ENCODE data around the gene SMURF1. TPM values are rescaled to one million over a fixed set of nuclear protein-coding genes. Genes with fewer than 3 reads are reported as not detected.

The SMURF1 gene
- total RNA-seq, 1 donor from 2014 or later = 22.1 TPM

- no peak for DNase-seq (ENCODE audit: extremely low spot score, unreplicated experiment)
- Mint-ChIP-seq H3K27me3 (no peaks in the 10 kb centered on the region), H3K4me3 (no peak overlapping the region), H3K36me3 (peaks cover 45% of the 10 kb centered on the region), H3K4me1 (ENCODE audit: unreplicated experiment) (no peaks in the 10 kb centered on the region), H3K27ac (no peak overlapping the region), H3K9me3 (no peaks in the 10 kb centered on the region)
- no peak for TF ChIP-seq CTCF (conservative IDR thresholded peaks at IDR 0.05)
Observed at GRCh38 chr7:99042957-99043356, 101.0 kb downstream of the SMURF1 start.

- Mint-ChIP-seq H3K27me3 (no peaks in the 10 kb centered on the region), H3K36me3 (peaks cover 49% of the 10 kb centered on the region)
- no peak for DNase-seq (ENCODE audit: extremely low spot score, unreplicated experiment)
Observed at GRCh38 chr7:99041526-99041925, 102.4 kb downstream of the SMURF1 start.

GRCh38 chr7:99040104-99040958, 103.6 kb downstream of the SMURF1 start:
- peak; percentile 86 for TF ChIP-seq CTCF (conservative IDR thresholded peaks at IDR 0.05)
- H3K4me3 Mint-ChIP-seq = no peak overlapping the region
- no peak for DNase-seq (ENCODE audit: extremely low spot score, unreplicated experiment)
- H3K27ac Mint-ChIP-seq = peak overlapping the region; percentile 86
- no peaks in the 10 kb centered on the region for H3K9me3 Mint-ChIP-seq
- H3K36me3 Mint-ChIP-seq = peaks cover 44% of the 10 kb centered on the region
- H3K4me1 Mint-ChIP-seq (ENCODE audit: unreplicated experiment) = no peaks in the 10 kb centered on the region
- H3K27me3 Mint-ChIP-seq = no peaks in the 10 kb centered on the region

More at GRCh38 chr7:99041526-99041925, 102.4 kb downstream of the SMURF1 start:
- Mint-ChIP-seq H3K4me1 (ENCODE audit: unreplicated experiment) (no peaks in the 10 kb centered on the region), H3K4me3 (no peak overlapping the region), H3K9me3 (no peaks in the 10 kb centered on the region), H3K27ac (peak overlapping the region; percentile 19)
- TF ChIP-seq CTCF (conservative IDR thresholded peaks at IDR 0.05) = no peak

- peaks cover 47% of the 10 kb centered on the region for H3K36me3 Mint-ChIP-seq
- no peak for DNase-seq (ENCODE audit: extremely low spot score, unreplicated experiment)
- no peak for TF ChIP-seq CTCF (conservative IDR thresholded peaks at IDR 0.05)
- H3K4me1 Mint-ChIP-seq (ENCODE audit: unreplicated experiment) = no peaks in the 10 kb centered on the region
- H3K27me3 Mint-ChIP-seq = no peaks in the 10 kb centered on the region
- no peak overlapping the region for H3K4me3 Mint-ChIP-seq
- peak overlapping the region; percentile 86 for H3K27ac Mint-ChIP-seq
- H3K9me3 Mint-ChIP-seq = no peaks in the 10 kb centered on the region
Observed at GRCh38 chr7:99039384-99039891, 104.5 kb downstream of the SMURF1 start.

- H3K4me1 Mint-ChIP-seq (ENCODE audit: unreplicated experiment) = no peaks in the 10 kb centered on the region
Observed at GRCh38 chr7:99038086-99038855, 105.6 kb downstream of the SMURF1 start.

More at GRCh38 chr7:99038086-99038855, 105.6 kb downstream of the SMURF1 start:
- Mint-ChIP-seq H3K27ac (peak overlapping the region; percentile 20), H3K4me3 (no peak overlapping the region), H3K27me3 (no peaks in the 10 kb centered on the region), H3K9me3 (no peaks in the 10 kb centered on the region), H3K36me3 (peaks cover 41% of the 10 kb centered on the region)
- no peak for DNase-seq (ENCODE audit: extremely low spot score, unreplicated experiment)
- TF ChIP-seq CTCF (conservative IDR thresholded peaks at IDR 0.05) = no peak
